HG03520 (cell line): Measurements from ENCODE around the gene TCFL5.

Experiments used
- ATAC-seq: cut with Tn5 transposase; IDR thresholded peaks from one replicate; pipeline ENCODE4 v1.9.1; 2021; ENCODE audit warnings: mild to moderate bottlenecking, moderate library complexity; ENCODE audit not compliant: unreplicated experiment

The TCFL5 gene

DNA sequence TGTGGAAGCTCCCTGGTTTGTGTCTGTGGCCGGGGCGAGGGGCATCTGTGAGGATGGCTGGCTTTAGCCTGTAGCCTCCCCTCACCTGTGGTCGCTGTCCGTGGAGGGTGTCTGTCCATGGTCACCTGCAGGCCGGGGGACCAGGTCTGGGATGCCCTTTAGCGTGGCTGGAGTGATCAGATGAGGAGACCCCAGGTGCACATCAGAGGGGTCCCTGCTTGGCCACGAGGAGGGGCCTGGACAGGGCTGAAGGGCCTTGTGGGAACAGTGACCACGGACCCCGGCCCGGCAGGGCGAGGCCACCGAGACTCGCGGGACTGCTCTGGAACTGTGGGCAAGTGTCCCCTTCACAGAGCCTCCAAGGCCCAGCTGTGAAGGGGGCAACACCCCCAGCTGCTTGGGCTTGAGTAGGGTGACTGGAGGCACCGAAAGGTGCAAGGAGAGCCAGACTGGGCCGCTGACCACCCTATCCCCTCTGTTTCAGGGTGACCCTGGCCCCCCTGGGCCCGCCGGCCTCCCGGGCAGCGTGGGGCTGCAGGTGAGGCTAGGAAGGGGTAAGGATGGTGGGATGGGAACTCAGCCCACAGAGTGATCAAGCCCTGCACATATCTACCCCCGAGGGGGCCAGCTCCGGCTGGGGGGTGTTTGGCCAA, 36.2 kb downstream of the TCFL5 start:
- ATAC-seq = no peak

DNA sequence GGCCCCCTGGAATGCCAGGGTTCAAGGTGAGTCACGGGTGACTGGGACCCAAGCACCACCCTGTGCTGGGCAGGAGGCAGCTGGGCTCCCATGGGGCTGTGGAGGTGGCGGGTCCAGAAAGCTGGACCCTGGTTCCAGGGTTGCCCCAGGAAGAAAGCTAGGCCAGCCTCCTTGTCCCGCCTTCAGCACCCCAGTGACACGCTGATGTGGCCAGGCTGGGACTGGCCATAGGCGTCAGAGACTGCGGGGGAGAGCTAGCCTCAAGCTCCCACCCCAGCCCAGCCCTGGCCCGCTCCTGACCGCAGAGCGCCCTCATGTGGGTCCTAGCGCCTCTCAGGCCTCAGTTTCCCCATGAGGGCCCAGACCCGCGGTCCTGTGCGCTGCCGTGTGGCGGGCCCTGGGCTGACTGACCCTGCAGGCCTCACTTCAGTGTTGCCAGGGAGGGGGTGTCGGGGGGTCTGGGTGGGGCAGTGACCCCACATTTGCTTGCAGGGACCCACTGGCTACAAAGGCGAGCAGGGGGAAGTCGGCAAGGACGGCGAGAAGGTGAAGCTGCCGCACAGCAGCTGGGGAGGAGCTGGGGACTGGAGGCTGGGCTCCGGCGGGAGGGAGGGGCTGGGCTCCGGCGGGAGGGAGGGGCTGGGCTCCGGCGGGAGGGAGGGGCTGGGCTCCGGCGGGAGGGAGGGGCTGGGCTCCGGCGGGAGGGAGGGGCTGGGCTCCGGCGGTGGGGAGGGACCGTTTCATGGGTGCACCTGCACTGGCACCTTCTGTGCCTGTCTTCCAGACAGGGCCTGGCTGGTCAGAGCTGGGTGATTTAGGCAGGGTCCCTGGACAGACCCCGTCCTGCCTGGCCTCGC, 36.9 kb downstream of the TCFL5 start:
- ATAC-seq = no peak

DNA sequence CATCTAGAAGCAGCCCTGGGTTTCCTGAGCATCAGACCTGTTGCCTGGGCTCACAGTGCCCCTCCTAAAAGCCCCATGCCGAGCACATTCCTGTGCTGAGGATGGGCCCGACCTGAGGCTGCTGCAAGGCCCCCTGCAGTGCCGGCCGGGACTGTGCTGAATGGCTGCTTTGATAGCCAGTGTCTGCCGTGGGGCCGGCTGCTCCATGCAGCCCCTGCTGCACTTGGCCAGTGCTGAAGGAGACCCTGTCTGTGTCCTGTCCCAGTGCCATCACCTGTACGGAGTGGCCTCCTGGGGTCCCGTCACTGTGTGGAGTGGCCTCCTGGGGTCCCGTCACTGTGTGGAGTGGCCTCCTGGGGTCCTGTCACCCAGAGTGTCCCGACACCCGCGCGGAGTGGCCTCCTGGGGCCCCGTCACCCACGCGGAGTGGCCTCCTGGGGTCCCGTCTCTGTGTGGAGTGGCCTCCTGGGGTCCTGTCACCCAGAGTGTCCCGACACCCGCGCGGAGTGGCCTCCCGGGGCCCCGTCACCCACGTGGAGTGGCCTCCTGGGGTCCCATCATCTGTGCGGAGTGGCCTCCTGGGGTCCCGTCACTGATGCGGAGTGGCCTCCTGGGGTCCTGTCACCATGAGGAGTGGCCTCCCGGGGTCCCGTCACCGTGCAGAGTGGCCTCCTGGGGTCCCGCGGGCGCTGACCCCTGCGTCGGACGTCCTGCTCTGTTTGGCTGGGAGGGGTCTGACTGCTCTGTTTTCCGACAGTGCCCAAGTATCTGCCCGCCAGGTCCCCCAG, 37.7 kb downstream of the TCFL5 start:
- no peak for ATAC-seq

DNA sequence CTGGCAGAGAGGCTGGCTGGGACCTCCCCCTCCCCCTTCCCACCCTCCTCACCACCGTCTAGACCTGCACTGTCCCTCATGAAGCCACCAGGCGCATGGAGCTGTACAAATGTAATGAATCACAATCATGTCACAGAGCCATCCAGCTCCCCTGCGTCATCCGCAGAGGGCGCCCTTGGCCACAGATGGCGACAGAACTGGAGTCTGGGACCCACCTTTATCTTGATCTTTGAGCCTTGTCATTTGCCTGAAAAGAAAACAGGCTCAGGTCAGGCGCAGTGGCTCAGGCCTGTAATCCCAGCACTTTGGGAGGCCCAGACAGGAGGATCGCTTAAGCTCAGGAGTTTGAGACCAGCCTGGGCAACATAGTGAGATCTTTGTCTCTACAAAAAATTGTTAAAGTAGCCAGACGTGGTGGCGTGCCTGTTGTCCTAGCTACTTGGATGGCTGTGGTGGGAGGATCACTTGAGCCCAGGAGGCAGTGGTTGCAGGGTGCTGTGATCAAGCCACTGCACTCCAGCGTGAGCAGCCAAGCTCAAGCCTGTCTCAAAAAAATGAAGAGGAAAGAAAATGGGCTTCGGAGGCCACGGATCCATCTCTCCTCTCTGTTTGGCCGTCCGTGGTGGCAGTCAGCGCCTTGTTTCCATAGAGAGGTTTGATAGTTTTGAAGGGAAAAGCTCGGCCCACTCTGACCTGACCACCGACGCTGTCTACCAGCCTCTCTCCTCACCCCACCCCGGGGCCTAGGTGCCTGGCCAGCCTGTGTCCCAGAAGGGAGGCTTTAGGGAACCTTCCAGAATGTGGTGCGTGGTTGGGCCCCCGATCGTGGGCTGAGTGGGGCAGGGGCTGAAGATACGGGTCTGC, 38.6 kb downstream of the TCFL5 start:
- ATAC-seq = no peak

DNA sequence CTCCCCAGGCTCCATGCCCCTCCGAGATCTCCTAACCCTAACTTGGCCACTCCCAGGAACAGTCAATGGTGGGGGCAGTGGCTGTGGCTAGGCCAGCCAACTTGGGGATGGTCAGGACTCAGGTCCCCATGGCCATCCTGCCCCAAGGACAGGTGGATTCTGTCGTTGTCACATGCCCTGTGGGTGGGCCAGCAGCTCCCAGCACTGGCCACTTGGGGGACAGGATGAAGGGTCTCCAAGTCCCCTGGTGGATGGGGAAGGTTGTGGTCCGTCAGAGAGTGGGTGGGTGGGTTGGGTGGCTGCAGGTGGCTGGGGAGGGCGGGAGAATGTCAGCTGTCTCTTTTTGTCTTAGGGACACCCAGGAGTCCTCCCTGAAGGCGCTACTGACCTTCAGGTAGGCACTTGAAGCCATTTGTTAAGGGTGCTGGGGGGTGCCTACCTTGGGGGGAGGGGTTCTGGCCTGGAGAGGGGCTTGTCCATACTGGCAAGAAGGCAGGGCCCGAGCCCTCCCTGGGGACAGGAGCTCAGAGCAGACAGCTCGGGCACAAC, 39.3 kb downstream of the TCFL5 start:
- no peak for ATAC-seq

DNA sequence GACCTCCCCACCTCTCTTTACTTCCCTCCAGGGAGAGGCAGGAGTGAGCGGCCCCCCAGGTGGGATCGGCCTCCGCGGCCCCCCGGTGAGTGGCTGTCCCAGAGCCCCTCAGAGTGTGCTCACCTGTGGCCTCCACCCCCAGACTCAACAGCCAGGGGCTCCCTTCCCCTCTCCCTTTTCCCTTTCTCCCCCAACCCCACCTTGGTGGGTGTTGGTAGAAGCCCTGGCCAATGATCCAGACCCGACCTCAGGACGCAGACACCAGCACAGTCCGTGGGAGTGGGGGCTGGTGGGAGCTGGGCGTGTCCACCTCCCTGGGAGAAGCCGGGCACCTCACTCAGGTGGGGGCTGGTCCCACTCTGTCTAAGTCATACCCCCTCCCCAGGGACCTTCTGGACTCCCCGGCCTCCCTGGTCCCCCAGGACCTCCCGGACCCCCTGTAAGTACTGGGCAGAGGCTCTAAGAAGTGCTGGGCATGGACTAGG, 39.9 kb downstream of the TCFL5 start:
- ATAC-seq = no peak

DNA sequence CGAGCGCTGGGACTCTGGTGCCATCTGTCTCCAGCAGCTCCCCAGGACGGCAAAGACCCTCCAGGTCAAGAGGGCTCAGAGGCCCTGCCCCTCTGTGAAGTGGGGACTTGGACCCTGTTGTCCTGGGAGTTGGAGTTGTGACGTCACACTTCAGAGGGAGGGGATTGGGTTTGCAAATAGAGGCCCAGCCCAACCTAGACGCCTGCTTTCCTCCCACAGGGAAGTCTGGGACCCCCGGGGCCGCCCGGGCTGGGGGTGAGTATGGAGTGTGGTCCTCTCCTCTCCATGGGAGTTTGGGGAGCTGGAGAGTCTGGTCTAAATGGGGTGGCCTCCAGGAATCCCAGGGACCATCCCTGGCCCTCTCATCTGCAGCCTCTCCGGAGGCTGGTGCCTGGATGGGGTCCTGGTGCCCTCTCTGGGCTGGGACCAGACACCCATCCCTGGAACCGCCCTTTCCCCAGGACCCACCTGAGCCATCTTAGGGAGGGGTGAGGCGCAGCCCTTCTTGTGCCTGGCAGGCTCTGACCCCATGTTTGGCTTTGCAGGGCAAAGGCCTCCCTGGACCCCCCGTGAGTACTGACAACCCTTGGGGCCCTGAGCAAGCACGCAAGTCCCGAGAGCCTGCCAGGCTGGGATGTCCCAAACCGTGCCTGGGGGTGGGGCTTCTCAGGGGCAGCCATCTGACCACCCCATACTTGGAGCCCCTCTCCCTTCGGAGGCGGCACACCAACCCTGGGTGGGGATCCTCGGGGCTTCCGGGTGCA, 40.5 kb downstream of the TCFL5 start:
- no peak for ATAC-seq

DNA sequence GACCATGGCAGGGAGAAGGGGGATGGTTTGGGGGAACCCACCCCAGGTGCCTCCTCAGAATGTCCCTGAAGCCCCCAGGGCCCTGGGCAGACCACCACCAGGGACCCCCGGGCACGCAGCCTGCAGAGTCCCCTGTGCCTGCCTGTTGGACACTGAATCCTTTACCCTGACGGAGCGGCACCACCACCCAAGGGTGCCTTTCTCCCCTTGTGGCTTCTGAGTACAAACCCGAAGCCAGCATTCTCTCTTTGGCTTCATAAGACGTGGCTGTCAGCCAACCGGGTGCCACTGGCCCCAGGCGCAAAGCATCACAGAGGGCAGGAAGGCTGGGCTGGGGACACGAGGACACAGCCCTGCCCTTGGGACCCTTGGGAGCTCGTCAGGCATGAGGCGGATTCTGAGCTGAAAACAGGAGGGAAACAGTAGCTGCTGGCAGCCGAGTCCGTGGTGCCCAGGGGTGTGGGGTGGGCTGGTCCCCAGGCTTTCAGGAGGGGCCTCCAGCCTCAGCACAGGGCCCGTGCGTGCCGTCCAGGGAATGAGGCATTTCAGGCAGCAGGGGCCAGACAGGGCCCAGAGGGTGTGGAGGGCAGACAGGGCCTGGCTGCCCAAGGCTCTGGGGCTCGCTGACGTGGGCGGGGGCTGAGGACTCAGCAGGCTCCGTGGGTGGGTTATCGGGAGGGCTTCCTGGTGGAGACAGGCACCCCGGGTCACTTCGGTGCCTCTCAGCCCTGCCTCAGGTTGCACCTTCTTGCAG, 41.2 kb downstream of the TCFL5 start:
- ATAC-seq = no peak

DNA sequence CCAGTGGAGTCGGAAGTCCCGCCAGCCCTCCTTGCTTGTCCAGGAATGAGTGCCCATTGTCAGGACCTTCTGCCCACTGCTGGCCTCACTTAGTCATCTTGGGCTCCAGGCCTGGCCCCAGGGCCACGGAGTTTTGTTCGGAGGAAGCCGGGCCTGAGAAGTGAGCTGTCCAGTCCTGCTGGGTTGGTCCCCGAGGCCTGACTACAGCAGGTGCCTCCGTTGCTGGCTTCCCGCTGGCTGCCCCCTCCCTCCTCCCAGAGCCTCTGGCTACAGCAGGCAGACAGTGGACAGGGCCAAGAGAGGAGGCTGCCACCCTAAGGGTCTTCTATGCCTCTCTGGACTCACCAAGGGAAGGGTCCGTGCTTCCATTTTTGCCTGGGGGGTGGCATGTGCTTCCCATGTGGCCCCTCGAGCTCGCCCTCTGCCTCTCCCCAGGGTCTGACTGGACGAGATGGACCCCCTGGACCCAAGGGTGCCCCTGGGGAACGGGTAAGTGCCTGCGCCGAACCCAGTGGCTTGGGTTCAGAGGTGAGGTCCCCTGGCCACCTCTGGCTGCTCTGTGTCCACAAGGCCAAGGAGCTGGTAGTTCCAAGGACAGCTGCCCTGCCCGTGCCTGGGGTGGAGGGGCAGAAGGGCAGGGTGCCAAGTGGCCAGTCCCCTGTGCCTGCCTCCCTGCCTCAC, 42.0 kb downstream of the TCFL5 start:
- ATAC-seq = no peak

DNA sequence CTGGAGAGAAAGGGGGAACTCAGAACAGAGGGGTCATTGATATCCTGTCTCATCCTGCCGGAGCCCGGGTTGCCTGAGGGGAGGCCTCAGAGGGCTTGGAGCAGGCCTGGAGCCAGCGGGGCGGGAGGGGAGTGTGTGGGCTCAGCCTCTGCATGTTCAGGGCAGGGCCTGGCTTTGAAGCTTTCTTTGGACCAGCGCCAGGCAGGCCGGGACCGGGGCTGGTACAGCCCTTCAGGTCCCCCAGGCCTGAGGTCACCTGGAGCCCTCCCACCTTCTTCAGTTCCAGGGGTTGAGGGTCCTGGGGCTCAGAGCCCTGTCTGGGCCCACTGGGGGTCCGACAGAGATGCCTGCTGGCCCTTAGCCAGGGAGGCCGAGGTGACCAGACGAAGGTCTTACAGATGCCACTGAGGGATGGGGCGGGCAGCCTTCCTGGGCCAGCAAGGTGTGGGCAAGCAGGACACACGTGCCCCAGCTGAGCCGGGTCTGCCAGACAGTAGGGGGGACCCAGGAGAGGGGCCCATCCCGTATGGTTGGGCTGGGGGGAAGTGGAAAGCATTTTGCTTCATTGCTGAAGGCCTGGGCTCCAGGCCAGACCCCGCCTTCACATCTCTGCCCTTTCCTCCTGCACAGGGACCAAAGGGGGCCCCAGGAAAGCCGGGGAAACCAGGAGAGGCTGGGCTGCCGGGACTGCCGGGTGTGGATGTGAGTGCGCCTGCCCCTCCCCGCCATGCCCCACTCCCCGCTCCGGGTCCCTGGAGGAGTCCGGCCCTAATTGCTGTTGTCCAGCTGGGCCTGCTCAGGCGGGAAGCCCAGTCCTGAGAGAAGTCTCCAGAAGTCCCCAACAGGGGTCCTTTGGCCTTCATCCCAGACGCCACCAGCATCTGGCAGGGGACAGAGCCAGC, 42.8 kb downstream of the TCFL5 start:
- ATAC-seq = no peak

DNA sequence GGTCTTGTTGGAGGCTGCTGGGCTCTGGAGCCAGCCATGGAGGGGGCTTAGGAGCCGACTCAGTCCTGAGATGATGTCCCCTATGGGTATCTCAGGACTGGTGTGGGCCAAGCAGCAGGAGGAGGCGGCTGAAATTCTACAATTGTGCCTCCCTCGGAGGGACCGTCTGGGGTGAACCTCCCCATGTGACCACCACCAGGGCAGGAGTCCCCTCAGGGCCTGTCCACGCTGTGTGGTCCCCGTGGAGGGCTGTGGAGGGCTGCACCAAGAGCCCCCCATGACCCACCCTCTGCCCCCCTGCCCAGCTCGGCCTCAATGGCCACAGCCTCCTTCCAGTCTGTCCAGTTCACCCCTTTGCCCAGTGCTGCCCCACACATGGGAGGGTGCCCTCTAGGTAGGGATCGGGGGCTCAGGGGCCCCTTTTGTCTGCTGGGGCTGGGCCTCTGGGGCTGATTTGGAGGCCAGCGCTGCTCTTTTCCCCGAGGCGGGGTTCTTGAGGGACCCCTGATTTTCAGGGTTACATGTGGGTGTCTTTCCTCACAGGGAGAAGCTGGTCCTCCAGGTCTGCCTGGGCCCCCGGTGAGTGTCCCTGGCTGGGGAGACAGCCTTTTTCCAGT, 43.5 kb downstream of the TCFL5 start:
- no peak for ATAC-seq

DNA sequence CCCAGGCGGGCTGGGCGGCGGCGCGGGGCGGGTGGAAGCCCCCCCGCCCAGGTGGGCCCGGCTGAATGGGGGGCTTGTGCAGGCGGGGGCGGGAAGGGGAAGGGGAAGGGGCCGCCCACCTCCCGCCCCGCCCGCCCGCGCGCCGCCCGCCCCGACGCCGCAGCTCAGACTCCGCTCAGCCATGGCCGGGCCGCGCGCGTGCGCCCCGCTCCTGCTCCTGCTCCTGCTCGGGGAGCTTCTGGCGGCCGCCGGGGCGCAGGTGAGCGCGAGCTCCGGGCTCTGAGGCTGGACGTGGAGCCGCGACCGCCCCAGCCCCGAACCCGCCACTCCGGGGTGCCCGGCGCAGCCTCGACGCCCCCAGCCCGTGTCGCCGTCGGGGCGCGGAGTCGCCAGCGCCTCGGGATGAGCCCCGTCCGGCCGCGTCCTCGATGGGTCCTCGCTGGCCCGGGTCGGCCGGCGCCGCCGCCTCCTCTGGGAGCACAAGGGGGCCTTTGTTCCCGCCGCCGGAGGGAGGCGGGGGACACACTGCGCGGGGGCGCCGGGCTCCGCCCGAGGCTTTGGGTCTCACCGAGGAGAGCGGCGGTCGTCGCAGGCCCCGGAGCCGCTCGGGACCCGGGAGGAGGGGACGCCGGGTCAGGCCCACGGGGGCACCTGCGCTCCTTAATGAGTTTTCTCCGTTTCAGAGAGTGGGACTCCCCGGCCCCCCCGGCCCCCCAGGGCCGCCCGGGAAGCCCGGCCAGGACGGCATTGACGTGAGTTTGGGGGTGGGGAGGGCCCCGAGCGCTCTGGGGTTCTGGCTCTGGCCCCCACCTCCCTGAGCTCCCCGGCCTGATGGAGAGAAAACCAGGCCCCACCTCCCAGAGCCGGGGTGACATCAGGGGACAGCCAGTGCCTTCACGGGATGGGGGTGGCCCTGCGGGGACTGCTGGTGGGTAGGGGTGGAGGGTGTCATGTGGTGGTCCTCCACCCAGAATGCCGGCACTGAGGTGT, 44.4 kb downstream of the TCFL5 start, which contains the start of gene COL9A3:
Gene COL9A3, plus strand, starts transcription at position 167 of the 990 bp plus-strand sequence. Its CDS starts 15 bp downstream, at position 182.
- ATAC-seq = no peak

DNA sequence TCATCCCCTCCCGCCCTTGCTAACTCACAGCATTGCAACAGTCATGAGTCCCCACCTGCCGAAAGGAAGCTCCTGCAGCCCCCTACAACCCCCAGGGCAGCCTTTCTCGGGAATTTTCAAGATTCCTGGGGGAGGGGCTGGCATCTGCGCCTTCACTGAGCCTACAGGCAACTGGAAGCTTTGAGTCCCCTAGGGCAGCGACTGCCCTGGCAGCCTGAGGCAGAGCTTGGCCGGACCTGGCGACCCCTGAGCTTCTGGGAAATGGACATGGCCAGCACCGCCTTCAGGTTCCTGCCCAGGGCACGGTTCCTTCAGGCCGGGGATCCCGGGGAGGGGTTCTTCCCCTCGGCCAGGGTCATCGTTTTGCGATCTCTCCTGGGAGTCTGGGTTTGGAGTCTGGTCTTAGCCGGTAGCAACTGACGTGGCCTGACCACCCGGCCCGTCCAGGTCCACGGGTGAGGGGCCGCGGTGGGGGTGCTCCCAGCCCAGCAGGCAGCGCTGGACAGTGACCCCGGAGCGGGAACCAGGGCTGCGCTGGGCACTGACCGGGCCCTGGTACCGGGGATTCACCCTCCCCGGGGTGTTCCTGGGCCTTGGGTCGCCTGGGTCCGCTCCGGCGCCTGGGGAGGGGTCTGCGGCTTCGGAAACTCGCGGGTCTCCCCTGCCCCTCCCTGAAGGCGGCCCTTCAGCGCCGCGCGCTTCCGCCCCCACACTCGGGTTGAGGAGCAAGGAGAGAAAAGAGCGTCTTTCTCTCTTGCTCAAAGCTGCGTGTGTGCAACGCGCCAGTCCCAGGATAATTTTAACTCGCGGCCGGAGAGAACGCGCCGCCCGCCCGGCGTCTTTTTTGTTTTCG, 45.4 kb downstream of the TCFL5 start:
- ATAC-seq = no peak
